EL (cell line): ENCODE results near the gene RIMS4.

ENCODE experiments used
- DNase-seq: peaks from one replicate; pipeline ENCODE4 v3.0.0-alpha.2; 2016

Gene RIMS4

DNA sequence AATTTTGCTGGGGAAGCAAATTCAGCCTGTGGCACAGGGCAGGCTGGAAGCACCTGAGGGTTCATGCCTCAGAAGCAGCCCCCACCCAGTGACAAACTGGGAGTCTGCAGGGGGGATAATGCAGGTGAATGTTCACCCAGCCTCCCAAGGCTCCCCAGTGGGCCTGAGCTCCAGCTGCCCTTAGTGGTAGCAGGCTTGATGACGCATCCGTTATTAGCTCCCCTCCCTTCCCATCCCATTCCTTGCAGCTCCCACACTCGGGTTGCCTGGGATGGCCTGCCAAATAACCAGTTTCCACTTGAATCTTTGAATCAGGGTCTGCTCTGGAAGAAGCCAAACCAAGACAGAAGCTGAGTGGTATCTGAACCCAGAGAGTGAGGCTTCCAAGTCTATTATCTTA is 48.9 kb downstream of the RIMS4 start:
- peak; percentile 10 for DNase-seq

DNA sequence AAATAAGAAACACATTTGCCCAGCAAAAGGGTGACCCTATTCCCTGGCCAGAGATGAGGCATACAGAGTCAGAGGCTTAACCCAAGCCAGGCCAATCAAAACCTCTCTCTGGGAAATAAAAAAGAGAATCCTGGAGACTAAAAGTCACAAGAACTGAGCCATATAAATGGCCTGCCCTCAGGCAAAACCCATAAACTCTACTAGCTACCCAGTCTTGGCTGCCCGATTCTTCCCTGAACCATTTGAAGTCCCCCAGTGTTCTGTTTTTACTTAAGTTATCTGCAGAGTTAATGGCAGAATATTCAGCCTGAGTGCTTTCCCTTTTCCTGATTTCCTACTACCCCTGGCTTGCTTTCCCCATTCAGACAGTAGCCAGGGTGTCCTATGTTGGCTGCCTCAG is 50.8 kb downstream of the RIMS4 start:
- no peak for DNase-seq

DNA sequence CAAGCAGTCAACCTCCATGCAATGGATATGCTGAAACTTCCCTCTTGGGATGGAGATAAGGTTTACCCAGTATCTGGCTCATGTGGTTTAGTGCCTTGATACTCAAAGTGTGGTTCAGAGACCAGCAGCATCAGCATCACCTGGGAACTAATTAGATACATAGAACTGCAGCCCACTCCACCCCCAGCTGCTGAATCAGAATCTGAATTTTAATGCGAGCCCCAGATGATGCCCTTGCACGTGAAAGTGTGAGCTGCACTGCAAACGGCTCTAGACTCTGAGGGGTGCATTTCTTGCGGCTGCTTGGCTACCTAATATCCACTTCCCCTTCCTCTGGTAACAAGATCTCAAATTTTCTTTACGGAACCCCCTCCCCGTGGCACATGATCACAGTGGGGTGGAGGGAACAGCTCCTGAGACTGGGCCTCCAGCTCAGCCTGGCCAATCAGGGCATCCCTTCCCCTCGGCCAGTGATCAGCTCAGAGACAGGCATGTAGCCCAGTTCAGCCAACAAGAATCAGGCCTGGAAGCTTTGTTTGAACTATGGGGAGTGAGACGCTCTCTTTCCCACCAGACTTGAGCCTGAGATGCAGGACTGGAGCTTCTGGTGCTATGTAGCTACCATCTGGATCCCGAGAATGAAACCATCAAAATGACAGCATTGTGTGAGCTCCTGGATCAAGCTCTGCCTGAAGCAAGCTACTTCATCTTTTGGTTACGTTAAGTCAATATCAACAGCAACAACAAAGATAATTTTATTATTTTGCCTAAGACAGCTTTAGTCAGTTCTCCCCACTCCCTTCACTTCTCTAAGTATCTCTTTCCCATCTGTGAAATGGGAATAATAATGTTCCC is 51.9 kb downstream of the RIMS4 start:
- DNase-seq = no peak

DNA sequence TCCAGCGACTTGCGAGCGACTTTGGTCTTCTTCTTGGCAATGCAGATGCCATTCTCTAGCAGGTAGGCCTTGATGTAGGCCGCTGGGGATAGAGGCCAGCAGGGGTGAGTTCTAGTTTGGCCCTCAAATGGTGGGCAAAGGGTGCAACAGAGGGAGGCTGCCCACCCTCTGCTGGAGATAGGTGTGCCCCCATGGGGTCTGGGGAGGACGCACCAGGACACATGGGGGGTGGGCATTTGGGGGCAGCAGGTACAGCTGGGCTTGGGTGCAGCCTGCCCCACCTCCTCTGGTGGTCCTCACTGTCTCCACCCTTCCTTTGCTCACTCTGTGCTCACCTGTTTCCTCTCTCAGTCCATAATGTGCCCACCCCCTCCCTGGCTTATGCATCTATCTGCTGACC is 53.4 kb downstream of the RIMS4 start:
- no peak for DNase-seq

DNA sequence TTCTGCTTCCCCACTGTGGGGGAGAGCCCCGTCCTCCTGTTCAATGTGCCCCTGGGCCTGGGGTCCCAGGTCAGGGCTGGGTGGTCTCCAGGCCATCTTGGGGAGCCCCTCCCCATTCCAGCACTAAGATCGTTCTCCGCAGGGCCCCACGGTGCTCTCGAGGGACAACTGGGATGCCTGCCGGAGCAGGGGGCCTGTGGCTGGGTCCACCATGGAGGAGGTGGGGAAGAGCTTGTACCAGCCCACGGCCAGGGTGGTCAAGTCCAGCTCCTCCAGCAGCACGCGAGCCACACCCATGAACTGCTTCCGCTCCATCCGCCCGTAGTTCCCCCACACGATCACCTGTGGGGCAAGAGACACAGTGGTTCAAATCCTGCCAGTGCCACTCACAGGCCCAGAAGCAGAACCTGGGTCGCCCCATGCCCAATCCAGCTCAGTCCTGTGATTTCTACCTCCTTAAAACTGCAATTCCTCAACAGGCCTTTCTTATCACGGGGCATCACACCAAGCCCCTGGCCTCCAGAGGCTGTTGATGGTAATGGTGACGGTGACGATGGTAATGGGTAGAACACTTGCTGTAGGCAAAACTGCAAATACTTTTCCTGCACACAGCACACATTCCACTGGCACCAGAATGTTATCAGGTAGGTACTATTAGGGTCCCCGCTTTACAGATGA is 54.2 kb downstream of the RIMS4 start:
- no peak for DNase-seq

DNA sequence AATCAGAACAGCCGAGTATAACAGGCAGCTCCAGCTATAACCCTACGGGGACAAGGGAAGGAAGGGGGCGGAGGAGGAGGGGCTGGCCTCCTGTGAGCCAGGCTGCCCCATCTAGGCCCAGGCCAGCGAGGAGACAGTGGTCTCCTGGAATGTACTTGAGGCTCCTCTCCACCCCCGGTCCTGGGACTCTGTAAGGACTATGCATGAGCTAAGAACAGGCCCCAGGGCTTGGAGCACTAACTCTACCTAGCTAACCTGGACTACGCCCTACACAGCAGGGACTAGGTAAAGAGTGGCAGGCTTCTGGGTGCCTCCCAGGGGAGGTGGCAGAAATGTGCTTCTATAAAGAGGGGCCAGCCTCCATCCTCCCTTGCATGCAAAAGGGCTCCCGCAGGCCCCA is 55.8 kb downstream of the RIMS4 start:
- no peak for DNase-seq

DNA sequence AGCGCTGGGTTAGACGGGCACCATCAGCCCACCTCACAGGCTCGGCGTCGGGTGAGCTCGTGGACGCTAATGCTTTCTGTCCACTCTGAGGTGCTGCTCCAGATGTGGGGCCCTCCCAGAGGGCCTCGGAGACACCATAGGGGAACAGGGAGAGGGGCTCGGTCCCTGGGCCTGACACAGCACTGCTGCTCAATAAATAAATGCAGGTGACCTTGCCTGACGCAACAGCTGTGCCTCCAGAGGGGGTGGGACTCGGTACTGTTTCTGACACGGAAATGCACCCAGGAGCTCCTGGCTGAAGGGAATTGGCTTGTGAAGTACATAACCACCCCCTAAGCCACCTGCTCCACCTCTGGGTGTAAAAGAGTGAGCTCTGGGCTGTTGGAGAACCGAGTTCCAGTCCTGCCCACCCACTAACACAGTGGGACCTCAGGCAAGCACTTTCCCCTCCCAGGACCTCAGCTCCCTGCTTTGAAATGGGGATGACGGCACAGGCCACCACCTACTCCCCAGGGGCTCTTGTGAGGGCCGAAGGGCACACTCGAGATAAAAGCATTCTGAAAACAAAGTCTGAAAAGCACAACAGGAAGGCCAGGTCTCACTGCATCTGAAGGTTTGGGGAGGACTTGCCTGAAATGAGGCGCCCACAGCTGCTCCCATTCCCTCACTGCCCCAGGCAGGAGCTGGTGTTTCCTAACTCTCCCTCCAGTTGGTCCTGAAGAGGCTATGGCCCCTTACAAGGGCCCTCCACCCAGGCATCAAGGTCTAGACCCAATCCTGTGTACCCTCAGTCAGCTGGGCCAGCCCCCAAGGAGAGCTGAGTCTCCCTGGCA is 58.0 kb downstream of the RIMS4 start:
- DNase-seq = no peak

DNA sequence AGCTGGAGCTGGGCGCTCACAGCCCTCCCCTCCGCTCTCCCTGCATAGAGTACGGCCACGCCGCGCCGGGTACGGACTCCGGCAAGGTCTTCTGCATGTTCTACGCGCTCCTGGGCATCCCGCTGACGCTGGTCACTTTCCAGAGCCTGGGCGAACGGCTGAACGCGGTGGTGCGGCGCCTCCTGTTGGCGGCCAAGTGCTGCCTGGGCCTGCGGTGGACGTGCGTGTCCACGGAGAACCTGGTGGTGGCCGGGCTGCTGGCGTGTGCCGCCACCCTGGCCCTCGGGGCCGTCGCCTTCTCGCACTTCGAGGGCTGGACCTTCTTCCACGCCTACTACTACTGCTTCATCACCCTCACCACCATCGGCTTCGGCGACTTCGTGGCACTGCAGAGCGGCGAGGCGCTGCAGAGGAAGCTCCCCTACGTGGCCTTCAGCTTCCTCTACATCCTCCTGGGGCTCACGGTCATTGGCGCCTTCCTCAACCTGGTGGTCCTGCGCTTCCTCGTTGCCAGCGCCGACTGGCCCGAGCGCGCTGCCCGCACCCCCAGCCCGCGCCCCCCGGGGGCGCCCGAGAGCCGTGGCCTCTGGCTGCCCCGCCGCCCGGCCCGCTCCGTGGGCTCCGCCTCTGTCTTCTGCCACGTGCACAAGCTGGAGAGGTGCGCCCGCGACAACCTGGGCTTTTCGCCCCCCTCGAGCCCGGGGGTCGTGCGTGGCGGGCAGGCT is 60.1 kb downstream of the RIMS4 start:
- no peak for DNase-seq

DNA sequence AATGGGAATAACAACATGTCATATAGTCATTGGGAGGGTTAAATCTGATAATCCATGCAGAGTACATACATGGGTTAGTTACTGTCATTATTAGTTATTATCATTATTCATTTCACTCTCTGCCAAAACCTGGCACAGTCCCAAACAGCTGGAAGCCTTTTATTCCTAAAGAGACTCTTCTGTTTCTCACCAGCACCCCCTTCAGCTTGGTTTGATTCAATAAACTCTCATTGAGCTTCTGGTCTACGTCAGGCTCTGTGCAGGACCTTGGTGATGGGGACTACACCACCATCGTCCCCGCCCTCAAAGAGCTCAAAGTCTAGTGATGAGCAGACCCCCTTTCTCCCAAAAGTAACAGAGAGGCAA is 62.4 kb downstream of the RIMS4 start:
- no peak for DNase-seq

DNA sequence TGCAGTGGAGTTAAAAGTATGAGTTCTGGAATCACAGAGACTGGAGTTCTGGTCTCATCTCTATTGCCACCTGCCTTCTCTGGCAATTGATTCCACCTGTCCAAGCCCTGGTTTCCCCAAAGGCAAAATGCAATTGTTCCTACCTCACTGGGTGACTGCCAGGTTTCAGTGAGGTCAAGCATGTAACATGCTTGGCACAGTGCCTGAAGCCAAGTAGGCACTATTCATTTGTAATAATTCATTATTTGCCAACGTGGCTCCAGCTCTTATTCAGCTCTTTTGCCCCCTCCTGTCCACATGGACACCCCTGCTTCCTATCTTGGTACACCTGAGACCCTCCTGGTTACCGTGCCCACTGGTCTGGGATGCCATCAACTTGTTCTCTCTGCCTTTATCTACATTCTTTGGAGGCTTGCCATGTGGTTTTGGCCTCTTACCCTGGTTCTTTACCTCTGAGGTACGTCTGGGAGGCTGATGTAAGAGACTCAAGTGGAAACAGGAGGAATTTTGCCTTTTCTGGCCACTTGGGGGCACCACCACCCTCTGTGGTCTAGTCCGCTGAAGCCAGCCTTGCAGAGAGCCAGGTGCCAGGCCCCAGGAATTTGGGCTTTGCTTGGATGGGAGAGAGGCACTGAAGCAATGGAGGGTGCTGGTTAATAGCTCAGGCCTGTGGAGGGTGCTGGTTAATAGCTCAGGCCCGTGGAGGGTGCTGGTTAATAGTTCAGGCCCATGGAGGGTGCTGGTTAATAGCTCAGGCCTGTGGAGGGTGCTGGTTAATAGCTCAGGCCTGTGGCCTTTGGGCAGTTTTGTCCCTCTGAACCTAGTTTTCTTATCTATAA is 63.0 kb downstream of the RIMS4 start:
- peak; percentile 75 for DNase-seq

DNA sequence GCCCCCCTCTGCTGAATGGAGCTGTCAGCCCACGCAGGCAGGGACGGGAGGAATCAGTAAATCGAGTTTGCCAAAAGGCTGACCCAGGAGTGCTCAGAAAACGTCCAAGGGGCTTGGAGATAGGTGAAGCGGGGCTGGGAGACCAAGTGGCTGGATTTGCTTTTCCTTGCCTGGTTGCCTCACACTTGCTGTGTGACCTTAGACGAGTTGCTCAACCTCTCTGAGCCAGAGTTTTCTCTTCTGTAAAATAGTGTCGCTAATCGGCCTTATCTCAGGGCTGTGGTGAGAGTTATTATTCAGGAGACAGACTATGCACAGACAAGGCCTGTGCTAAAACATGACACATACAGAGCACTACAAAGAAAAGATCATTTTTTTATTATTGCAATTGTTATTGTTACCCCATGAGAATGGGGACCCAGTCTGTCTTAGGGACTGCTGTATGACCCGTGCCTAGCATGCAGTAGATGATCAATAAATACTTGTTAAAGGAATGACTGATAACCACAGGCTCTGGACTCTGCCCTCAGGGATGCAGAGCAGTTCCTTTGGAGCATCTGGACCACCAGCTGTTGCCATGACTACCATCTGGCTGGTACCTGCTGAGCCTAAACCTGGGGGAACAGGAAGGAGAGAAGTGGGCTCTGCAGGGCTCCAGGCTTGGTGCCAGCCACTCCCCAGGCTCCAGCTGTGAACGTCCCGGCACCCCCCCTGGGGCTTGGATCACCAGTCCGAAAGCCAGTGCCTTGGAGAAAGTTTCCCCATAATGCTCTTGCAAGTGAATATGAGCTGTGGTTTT is 63.8 kb downstream of the RIMS4 start:
- DNase-seq = no peak

DNA sequence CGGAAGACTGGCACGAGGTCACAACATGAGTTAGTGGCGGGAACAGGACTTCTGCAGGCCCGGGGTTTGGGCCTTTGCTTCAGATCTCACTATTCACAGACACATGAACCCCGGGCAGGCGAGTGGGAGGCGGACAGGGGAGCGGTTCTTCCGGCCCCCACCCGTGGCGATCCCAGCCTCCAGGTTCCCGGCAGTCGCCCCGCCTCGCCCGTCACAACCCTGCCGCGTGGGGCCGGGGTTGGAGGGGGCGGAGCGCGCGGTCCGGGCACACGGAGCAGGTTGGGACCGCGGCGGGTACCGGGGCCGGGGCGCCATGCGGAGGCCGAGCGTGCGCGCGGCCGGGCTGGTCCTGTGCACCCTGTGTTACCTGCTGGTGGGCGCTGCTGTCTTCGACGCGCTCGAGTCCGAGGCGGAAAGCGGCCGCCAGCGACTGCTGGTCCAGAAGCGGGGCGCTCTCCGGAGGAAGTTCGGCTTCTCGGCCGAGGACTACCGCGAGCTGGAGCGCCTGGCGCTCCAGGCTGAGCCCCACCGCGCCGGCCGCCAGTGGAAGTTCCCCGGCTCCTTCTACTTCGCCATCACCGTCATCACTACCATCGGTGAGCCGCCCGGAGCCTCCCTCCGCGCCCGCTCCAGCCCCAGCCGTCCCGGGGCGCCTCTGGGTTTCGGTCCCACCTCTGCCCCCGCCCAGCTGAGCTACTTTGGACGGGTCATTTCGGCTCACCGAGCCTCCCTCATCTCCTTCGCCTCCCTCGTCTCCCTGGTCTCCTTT is 64.6 kb downstream of the RIMS4 start, which contains the start of gene KCNK15:
TSS of gene KCNK15 (plus strand) at position 268 of the 769 bp plus-strand sequence. CDS start at position 314, 46 bp downstream.
- peak; percentile 45 for DNase-seq

DNA sequence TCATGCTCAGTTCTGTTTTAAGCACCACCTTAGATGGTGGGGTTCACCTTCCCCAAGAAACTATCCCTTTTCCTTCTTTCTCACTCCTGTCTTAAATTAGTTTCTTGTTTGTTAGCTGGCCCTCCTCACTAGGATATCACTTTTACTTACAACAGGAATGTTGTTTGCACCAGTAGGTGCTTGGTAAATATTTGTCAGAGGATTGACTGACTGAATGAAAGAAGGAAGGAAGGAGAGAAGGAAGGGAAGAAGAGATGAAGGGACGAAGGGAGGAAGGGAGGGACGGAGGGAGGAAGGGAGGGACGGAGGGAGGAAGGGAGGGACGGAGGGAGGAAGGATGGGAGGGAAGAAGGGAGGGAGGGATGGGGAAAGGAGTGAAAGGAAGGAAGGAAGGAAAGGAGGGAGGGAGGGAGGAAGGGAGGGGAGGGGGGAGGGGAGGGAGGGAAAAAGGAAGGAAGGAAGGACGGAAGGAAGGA is 65.2 kb downstream of the RIMS4 start:
- no peak for DNase-seq

DNA sequence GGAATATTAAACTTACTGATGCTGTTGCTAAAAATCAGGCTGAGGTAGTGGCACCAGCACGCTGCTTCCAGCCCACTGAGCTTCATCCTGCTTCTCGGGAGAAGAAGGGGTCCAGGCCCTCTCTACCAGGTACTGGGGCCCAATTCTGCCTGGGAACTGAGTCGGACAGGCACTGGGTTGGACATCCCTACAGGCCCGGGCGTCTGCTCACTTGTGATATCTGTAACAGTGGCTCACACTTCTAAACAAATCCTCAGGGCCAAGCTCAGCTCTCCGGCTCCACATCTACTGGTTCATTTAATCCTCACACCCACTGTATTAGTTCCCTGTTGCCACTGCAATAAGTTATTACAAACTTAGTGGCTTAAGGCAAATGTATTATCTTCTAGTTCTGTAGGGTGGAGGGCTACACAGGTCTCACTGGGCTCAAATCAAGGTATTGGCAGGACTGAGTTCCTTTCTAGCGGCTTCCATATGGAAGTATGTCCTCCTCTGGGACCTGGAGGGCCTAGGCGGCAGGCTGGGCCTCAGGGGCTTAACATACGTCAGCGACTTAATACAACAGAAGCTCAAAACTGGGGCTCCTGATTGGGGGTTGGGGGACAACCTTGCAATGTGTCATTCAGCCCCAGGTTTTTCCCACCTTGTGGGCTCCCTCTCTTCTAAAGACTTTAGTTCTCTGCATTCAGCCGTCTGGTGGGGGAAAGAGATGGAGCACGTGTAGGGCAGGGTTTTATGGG is 66.3 kb downstream of the RIMS4 start:
- DNase-seq = no peak

DNA sequence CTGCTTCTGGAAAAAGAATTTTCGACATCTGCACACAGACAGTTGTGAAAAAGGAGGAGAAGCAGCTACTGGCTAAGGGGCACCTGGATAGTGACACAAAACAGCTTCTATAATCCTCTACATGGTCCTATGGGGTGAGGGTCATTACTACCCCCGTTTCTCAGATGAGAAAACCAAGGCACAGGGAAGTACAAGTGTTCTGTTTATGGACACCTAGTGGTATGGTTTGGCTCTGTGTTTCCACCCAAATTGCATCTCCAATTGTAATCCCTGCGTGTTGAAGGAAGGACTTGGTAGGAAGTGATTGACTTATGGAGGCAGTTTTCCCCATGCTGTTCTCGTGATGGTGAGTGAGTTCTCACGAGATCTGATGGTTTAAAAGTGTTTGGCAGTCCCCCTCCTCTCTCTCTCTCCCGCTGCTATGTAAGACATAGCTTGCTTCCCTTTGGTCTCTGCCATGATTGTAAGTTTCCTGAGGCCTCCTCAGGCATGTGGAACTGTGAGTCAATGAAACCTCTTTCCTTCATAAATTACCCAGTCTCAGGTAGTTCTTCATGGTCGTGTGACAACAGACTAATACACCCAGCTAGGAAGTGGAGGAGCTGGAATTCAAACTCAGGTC is 67.2 kb downstream of the RIMS4 start:
- no peak for DNase-seq

DNA sequence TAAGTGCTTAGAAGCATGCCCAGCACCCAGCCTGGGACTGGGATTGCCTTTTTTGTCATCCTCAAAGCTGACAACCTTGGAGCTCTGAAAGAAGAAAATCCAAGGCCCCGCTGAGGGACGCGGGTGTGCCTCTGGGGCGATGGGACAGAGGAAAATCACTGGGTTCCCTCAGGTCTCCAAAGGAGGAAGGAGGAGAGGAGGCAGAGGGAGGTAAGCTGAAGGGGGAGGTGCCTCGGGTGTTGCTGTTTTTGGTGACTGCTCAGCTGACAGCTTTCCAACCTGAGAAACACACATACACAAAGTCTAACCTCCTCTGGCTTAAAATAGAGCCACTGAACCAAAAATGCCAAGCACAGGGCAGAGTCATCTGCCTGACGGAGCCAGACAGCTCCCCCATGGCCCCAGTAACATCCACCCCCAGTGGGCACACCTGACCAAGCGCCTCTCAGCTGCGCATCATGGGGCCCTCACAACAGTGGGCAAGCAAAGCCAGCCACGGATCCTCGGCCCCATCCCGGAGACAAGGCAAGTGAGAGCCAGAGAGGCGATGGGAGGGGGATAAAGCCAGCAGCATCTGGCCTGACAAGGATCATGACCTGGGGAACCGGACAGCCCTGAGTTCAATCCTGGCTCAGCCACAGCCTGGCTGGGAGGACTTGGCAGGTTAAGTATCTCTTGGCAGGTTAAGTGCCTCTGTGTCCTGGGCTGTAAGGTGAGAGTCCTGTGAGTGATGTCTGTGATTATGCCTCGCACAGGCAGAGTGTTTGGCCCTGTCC is 67.9 kb downstream of the RIMS4 start:
- no peak for DNase-seq

DNA sequence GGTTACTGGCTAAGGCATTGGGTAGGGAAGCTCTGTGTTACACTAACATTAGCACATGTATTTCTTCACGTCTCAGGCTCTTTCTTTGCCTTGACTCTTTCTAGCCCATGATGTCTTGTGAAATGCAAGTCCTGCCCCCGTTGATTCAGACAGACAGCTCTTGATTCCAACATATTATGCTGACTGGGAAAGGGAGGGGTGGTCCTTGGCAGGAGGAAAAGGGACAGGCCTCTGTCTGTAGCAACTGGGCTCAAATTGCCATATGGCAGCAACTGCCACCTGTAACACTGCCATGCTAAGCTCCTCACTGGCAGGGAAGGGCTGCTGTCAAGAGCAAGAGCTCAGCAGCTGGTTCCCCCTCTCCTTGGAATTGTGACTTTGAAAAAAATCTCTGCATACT is 70.4 kb downstream of the RIMS4 start:
- no peak for DNase-seq
